GM10266 (cell line): ENCODE data around the gene TECTB.

ENCODE experiments used
- DNase-seq: peaks from one replicate; pipeline ENCODE4 v3.0.0; 2012; ENCODE audit errors: extremely low spot score
- TF ChIP-seq, protein P1 (sequence below): IDR thresholded peaks from 2 replicates; pipeline ENCODE4 v1.5.1; 2012; ENCODE audit warnings: mild to moderate bottlenecking, low read depth; ENCODE audit not compliant: control insufficient read depth, insufficient read depth; ENCODE audit errors: missing control alignments

The TECTB gene

DNA sequence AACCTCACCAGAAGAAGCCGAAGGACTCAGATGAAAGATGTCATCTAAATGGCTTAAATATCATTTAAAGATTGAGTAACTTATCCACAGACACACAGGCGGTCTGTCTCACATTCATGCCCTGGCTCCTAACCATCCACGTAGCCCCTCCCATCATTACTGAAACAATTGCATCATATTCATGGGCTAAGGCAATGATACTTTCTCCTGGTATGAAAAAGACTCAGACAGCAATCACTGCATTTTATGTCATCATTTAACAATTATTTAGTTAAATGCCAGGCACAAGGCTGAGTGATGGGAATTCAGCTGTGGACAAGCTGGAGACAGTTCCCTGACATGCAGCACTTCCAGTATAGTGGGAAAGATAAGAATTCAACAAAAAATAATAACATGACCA, 11.2 kb upstream of the TECTB start:
- TF ChIP-seq, protein P1, sequence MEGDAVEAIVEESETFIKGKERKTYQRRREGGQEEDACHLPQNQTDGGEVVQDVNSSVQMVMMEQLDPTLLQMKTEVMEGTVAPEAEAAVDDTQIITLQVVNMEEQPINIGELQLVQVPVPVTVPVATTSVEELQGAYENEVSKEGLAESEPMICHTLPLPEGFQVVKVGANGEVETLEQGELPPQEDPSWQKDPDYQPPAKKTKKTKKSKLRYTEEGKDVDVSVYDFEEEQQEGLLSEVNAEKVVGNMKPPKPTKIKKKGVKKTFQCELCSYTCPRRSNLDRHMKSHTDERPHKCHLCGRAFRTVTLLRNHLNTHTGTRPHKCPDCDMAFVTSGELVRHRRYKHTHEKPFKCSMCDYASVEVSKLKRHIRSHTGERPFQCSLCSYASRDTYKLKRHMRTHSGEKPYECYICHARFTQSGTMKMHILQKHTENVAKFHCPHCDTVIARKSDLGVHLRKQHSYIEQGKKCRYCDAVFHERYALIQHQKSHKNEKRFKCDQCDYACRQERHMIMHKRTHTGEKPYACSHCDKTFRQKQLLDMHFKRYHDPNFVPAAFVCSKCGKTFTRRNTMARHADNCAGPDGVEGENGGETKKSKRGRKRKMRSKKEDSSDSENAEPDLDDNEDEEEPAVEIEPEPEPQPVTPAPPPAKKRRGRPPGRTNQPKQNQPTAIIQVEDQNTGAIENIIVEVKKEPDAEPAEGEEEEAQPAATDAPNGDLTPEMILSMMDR, result no peak
- DNase-seq, result no peak

DNA sequence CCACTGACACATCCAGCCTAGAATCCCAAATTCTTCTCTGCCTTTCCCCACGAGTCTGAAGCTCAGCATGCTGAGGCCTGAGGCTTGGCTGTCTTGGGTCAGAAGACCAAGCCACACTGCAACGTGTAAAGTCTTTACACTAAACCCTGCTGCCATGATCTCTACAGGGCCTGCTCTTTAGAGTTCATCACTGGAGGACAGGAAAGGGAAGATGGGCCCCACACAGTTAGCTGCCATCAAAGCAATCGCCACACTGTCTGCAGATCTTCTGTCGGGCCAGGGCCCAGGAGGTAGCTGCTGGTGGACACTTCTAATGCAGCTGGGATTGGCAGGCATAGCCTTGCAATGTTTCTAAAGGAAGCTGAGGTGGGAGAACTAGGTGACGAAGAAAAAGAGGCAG, 8.4 kb upstream of the TECTB start:
- TF ChIP-seq, protein P1, result no peak
- no peak for DNase-seq

DNA sequence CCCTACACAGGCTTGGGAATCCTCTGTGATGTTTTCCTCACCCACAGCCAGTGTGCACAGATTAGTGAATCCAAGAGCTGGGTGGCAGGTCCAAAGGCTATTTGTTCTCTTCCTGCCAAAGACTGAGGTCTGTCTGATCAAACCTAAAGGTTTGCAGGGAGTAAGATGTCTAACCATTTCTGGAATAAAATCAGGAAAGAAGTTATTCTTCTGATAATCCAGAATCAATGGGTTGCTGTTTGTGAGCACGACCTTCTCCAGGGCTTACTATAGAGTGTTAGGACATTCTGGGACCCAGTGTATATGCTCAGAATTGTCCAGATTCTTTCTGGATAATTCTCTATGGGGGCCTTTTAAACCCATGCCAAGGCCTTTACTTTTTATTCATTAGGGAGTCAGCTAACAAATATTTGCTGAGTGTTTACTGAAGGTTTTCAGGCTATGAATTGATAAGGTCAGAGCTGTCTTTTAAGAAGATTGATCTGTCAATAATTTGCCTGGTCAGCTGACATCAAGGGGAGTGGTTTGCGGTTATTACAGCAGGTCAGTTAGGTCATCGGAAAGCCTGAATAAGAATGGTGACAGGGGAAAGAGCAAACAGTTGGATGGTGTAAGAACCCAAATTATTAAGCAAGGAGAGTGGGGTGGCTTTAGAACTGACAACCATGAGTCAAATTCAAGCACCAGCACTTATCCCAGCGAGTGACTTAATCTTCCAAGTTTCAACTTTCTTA, 7.5 kb upstream of the TECTB start:
- no peak for DNase-seq
- TF ChIP-seq, protein P1, result no peak

DNA sequence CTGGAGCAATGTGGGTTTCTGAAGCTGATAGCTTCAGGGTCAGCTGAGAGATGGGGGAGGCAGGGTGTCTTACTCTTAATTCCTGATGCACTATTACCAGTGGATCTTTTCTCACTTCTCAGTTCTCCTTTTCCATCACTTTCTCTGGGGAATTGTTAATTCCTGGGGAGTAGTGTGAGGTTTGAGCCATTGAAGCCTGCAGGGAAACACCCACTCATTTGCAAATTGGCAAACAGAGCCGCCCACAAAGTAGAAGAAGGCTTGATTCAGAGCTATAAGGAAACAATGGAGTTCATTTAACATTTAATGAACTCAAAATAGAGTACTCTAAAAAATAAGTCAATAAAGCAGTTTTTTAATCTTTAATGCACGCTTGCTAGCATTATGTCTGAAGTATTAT, 4.3 kb upstream of the TECTB start:
- no peak for DNase-seq
- TF ChIP-seq, protein P1, result no peak

DNA sequence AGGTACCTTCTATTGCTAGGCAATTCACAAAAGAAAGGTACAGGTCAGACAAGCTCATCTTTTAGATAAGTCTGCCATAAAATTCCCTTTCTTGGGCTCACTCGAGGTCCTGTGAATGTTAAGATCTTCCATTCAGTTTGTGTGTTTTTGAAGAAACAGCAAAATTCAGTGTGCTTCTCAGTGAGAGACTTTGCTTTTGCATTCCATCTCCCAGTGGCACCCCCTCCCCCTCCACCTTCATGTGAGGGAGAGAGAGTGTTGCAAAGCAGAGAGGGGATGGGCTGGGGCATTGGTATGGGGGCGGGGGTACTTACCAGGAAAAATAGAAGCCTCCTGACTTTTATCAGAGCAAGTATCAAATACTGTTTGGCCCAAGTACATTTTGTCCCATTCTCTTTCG, 3.8 kb upstream of the TECTB start:
- DNase-seq, result no peak
- TF ChIP-seq, protein P1, result no peak

DNA sequence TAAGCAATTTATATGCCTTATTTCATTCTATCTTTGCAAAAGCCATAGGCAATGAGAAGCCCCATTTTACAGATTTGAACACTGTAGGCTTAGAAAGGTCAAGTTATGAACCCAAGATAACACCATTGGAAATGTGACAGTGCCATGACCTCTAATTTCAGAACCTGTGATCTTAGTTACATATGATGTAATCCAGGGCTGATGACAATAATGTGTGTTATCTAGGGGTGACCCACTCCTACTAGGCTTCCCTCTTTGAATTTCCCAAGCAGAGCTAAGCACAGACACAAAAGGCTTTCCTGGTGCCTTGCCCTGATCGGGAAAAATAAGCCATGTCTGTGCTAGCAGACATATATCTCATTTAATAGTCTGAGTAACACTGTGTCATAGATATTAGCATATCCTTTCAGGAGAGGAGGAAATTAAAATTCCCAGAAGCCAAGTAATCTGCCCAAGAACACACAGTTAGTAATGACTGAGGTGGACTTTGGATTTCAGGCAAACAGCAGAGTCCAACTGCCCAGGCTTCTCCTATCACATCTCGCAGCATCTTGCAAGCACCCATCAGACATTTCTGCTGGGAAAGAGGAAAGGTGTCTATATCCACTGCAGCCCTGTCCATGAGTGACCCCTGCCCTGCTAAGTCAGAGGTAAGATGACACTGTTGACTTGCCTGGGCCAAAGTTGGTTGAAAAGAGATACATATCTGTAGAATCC, 2.8 kb upstream of the TECTB start:
- TF ChIP-seq, protein P1, result no peak
- no peak for DNase-seq

DNA sequence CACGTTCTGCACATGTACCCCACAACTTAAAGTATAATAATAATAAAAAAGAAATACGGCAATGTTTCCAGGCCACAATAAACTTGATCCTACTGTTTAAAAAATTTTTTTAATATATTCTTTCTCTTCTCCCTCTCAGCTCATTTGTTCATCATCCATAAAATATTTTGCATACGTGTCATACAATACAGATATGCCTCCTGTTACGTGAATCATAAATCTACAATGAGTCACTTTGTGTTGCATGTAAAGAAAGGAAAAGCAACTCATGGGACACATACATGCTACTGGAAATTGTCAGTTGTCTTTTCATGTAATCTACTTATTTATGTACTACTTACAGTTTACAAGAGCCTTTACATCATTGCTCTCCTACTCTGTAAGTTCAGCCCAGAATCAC, 1.1 kb upstream of the TECTB start:
- no peak for DNase-seq
- TF ChIP-seq, protein P1, result no peak
